NCI-H1105 treated with DMSO at 0.1 percent for 48 hours (cell line): ENCODE data around the gene KCNAB3.

Source experiments
- DNase-seq: peaks from one replicate; lab custom pipeline; 2025; lab: John Stamatoyannopoulos, UW

Gene KCNAB3

DNA sequence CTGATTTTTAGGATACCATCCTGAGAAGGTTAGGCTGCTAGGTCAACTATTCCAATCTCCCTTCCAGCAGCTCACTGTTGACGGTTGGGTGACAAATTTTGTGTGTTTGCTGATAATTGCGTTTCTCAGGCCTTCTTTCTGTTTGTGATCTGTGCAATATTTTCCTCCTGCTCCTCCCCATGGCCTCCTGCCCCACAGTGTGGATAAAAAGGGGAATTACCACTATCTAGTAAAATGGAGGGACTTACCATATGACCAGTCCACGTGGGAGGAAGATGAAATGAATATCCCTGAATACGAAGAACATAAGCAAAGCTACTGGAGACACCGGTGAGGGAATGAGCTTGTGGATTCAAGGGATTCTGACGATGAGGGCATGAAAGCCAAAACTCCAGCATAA is 31.9 kb downstream of the KCNAB3 start:
- DNase-seq: peak; percentile 39

DNA sequence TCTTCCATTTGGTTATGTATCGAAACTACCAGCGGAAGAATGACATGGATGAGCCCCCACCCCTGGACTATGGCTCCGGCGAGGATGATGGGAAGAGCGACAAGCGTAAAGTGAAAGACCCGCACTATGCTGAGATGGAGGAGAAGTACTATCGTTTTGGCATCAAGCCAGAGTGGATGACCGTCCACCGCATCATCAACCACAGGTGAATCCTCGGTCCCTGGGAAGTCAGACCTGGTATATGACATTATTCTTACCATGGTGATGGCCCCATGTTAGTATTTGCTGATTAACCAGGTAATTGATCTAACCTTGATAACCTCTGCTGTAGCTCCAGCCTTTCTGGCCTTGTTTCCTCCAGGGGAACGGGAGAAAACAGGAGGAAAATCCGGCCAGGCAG is 32.6 kb downstream of the KCNAB3 start:
- DNase-seq: no peak

DNA sequence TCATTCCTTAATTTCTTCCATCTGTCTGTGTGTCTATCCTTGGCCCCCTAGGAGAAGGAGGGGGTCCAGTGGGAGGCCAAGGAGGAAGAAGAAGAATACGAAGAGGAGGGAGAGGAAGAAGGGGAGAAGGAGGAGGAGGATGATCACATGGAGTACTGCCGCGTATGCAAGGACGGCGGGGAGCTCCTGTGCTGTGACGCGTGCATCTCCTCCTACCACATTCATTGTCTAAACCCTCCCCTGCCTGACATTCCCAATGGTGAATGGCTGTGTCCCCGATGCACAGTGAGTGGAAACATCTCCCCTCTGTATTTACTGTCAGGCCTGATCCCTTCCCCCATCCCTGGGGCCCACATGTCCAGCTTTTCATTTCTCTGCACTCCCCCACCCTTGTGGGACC is 34.8 kb downstream of the KCNAB3 start:
- no peak for DNase-seq

DNA sequence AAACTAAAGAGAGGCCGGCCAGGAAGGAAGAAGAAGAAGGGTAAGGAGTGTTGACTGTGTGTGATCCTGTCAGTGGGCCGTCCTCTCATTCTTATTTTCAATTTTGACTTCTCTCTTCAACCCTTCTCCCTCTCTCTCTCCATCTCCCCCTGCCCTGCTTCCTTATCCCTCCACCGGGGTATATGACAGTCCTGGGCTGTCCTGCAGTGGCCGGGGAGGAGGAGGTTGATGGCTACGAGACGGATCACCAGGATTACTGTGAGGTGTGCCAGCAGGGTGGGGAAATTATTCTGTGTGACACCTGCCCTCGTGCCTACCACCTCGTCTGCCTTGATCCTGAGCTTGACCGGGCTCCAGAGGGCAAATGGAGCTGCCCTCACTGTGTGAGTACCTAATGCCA is 35.4 kb downstream of the KCNAB3 start:
- no peak for DNase-seq

DNA sequence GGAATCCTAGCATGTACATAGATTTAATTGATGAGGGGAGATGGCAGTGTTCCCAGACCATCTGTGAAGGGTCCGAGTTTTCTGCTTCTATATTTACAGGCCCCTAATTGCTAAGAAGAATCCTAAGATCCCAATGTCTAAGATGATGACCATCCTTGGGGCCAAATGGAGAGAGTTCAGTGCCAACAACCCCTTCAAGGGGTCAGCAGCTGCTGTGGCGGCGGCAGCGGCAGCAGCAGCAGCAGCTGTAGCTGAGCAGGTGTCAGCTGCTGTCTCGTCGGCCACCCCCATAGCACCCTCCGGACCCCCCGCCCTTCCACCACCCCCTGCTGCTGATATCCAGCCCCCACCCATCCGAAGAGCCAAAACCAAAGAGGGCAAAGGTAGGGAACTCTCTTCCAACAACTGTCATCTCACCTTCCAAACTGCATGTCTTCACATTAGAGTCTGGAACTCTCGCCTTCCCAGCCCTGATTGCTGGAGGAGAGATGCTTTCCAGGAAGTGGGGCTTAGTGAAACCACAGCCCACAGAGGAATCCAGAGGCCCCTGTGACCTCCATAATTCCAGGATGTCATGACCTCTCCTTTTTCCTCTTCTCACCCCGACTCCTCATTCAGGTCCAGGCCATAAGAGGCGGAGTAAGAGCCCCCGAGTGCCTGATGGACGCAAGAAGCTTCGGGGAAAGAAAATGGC is 36.3 kb downstream of the KCNAB3 start:
- peak; percentile 77 for DNase-seq

DNA sequence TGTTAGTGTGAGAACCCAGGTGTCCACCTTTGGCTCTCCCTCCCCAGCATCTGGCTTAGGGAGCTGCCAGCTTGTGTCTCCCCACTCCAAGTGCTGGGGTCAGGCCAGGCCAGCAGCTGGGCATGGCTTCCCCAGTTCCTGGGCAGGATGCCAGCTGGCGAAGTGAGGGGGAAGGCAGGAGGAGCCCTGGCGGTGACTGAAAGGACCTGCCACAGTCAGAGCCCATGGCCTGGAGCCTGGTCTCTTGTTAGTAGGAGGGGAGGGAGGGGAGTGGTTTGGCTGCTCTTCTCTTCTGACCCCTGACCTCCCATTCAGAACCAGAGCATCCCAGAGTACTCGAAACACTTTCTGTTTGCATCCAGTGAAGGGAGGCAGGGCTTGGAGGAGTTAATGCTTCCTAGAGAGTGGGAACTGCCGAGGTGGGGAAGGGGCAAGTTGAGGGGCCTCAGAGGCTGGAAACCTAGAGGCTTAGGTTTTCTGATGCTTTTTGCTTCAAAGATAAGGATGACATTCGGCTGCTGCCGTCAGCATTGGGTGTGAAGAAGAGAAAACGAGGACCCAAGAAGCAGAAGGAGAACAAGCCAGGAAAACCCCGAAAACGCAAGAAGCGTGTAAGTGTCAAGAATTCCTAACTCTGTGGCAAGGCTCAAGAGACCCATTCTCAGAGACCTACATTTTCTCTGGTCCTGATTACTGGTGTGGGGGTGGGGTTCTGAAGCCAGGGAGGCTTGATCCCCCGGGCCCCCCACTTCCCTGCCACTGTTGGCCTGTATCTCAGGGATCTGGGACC is 40.3 kb downstream of the KCNAB3 start:
- peak; percentile 98 for DNase-seq

DNA sequence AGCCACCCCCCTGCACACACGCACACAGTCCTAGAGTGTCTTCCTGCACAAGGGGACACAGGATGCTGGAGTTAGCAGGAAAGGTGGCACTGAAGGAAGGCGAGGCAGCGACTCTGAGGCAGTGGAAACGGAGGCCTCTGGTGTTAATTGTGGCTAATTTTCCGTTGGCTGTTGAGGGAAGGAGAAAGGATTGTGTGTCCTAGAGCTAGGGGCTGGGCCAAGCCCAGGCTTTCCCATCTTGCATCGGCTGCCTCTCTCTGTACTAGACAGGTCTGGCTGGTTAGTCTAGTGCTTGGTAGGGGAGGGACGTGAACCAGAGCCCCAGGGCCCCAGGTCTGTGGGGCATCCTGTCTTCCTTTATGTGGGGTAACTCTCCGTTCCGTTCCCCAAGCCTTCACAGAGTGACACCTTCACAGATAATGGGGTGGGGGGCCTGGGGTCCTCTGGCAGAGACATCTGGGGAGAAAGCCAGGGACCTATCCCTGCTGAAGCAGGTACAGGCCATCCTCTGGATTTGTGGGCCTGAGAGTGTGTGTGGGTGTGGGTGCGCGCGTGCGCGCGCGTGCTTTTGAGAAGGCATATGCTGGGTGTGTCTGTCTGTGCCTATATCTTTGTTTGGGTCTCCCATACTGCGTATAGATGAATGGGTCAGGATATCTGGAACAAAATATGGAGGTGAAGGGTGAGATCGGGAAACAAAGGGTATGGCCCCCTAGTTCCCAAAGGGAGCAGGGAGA is 41.3 kb downstream of the KCNAB3 start, which contains the start of gene CHD3:
Gene CHD3, plus strand, starts transcription at position 606 of the 737 bp plus-strand sequence. CDS start 212 bp downstream, outside the sequence.
- DNase-seq: peak; percentile 74

DNA sequence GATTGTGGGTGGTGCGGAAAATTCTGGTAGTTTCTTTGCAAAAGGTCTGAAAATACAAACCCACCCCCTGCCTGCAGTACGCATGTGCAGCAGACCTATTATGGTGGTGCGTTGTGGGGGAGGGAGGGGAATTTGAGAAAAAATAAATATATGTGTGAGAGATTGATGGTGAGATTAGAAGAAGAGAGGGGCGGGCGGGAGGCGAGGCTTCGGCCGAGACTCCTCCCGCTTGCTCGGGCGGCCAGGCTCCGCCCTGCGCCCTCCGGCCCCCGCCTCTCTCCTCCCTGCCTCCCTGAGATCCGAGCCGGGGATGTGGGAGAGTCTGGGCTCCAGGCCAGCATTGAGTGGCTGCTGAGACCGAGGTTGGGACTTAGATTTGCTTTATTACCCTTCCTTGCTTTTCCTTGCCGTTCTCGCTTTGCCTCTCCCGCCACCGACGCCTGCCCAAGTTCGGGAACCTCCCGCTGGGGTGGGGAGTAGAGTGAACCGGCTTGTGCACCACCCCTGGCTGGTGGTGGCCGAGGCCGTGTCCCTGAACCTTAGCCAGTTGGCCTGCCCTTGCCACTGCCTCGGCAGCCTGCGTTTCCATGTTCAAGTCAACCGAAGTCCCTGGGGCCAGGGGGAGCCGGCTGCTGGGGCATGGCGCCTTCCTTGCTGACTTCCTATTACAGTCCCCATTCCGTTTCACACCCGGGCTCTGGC is 42.0 kb downstream of the KCNAB3 start:
- peak; percentile 99 for DNase-seq

DNA sequence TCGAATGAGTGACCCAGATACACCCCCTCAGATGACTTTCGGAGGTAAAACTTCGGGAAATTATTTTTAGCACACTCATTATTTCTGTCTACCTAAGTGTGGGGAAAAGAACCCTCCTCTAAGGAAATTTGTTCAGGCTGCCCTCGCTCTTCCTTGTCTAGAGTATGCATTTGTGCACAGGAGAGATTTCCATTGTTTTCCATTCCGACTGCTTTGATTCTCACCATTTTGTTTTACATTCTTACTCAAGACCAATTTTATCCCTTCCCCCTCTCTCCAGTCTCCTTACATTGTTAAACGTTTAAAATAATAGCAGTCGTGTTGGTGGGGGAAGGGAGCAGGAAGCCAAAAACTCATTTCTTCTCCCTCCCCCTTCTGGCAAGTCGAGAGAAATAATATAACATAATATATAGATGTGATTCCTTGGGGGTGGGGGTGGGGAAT is 42.6 kb downstream of the KCNAB3 start:
- no peak for DNase-seq

DNA sequence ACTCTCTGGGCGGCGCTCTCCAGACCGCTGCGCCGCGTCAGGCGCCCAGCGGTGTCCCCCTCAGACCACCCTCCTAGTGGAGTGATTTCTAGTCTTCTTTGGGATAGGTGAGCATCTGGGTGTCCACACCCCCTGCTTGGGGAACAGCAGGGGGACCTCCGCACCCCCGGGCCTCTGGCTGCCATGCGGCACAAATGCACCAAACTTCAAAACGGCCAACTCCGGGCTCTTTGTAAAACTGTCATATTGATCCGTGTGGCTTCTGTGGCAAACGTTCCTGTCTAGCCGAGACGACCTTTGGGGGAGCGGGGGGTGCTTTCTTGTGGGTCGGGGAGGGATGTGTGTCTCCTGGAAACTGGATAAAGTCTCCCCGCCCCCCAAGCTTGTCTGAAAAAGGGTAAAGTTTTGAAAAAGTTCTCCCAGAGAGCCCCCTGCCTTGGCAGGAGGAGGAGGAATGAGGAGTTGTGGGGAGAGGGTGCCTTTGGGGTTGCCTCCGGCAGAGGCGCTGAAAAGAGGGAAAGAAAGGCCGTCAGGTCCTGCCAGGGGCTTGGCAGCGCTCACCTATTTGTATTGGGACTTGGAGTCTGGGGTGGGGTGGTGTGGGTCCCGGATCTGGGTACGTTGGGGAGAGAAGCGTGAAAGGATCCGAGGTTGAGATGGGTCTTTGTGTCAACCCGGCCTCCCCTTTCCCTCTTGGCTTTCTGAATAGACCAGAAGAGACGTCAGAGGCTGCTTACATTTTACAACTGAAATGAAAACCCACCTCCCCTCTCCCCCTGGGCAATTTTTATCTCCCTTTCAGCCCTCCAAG is 43.2 kb downstream of the KCNAB3 start:
- peak; percentile 66 for DNase-seq

DNA sequence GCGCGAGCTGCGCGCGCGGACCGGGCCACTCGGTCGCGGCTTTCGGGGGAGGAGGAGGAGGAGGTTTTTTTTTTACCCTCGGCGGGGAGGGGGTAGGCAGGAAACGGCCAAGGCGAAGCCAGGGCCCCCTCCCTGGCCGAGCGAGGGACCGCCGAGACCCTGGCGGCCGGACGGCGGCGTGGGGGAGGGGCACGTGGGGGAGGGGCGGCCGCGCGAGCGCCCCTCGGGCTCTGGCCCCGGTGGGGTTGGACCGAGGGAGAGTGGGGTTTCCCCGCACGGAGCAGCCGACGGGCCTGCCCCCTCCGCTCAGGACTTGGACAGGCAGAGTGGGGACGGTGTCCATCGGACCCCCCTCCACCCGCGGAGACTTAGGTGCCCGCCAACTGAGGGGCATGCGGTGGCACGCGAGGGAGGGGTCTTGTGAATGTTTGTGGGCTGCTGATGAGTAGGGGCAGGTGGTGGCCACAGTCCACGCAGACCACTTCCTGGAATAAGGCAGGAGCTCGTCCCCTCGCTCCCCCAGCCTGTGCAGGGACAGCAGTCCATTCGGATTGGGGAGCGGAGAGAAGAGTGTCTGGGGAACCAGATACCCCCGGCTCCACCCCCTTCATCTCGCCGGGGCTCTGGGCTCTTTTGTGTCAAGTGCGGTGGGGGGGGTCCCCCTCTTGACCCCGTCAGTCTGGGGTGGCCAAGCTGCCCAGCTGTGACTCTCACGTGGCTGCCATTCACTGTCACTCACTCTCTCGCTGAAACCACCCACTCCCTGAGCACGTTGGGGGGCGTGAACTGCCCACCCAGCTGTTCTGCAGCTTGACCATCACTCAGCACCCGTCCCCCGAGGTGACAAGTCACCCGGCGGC is 44.1 kb downstream of the KCNAB3 start:
- peak; percentile 66 for DNase-seq

DNA sequence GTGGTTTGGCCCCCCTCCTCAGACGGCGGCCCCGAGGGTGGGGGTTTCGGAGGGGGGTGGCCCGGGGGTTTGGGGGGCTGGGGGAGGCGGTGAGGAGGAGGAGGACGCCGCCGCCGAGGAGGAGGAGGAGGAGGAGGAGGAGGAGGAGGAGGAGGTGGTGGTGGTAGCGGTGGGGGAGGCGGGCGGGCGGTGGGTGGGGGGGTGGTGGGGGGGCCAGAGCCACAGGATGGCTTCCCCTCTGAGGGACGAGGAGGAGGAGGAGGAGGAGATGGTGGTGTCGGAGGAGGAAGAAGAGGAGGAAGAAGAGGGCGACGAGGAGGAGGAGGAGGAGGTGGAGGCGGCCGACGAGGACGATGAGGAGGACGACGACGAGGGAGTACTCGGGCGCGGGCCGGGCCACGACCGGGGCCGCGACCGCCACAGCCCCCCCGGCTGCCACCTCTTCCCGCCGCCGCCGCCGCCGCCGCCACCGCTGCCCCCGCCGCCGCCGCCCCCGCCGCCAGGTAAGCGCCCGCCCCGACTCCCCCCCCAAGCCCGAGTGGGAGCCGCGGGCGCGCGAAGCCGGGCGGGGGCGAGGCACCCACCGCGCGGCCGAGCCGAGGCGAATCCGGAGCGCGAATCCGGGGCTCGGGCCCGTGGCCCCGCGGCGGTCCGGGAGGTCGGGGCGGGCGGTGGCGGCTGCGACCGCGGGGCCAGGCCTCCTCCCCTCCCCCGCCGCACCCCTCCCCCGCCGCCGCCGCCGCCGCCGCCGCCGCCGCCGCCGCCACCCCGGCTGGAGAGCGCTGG is 44.9 kb downstream of the KCNAB3 start:
- no peak for DNase-seq

DNA sequence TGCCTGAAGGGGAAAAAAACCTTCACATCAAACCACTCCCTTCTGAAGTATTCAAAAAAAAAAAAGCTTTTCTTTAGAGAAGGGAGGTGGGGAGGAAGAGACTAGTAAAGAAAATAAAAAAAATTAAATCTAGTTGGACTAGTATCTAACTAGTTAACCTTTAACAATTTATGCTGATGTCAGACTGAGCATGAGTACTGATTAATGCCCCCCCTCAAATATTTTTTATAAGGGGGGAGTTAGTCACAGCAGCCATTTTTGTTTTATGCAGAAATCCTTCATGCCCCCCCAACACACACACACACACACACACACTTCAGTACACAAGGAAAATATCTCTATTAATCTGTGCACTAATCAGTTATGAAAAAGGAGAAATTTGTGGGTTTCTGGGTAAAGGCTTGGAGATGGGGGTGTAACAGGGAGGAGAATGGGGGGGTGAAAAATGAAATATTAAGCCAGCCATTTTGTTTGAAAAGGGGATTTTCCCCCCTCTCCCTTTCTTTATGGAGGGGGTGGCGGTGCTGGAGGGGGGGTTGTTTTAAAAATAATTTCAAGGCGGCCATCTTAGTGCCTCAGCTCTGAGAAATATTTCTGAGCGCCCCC is 45.8 kb downstream of the KCNAB3 start:
- peak; percentile 33 for DNase-seq

DNA sequence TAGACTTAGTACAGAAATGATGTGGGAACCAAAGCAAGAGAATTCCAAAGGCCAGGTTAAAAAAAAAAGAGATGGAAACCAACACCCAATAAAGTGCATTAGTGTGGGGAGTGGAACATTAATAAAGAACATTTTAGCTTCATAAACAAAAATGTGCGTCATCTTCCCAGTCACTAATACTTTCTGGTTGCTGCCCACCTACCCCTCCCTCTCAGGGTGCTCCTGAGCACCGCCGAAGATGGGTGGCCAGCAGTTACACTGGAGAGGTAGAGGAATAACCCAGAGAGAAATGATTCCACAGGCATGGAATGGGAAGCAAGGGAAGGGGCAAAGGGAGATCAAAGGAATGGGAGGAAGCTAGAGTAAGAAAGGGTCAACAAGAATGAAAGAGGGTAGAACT is 47.0 kb downstream of the KCNAB3 start:
- no peak for DNase-seq

DNA sequence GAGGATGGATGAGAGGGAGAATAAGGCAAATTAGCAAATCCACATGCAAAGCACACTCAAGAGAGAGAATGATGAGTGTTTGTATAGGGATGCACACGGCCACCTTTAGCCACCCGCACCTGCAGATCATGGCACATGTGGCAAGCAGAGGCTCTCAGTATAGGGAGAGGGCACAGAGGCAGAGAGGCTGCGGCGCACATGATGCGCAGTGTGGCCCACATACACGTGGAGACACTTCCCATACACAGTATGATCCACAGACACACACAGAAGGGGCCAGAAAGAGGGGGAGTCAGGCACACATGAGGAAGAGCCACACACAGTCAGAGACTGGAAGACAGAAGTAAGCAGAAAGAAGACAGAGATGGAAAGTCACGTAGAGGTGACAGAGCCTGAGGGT is 47.6 kb downstream of the KCNAB3 start:
- DNase-seq: peak; percentile 88

DNA sequence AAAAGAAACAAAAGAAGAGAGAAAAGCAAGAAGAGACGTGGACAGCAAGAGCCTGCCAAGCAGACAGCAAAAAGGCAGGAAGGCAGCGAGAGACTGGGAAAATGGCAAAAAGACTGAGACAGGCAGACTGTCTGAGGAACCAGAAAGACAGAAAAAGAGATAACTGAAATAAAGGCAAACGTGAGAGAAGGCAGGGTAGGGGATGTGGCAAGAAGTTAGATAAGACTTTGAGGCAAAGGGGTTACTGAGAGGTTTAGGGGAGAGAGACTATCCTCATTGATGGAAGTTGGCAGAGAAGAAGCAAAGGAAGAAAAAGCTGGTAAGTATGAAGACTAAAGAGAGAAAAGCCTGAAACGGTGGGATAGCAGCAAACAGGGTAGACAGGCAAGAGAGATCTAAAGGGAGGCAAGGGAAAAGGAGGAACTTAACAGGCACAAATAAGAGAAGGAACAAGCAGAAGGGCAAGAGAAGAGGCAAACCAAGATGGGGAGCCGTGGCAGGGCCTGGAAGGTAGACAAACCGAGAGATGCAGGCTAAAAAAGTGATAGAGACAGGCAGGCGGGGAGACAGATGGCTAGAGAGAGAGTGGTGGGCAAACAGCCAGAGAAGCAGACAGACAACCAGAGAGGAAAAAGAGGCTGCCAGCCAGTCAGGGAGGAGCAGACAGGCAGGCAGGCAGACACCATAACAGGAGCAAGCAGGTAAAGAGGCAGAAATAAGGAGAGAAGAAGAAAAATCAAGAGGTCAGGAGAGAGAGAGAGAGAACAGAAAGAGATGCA is 48.2 kb downstream of the KCNAB3 start:
- peak; percentile 92 for DNase-seq

DNA sequence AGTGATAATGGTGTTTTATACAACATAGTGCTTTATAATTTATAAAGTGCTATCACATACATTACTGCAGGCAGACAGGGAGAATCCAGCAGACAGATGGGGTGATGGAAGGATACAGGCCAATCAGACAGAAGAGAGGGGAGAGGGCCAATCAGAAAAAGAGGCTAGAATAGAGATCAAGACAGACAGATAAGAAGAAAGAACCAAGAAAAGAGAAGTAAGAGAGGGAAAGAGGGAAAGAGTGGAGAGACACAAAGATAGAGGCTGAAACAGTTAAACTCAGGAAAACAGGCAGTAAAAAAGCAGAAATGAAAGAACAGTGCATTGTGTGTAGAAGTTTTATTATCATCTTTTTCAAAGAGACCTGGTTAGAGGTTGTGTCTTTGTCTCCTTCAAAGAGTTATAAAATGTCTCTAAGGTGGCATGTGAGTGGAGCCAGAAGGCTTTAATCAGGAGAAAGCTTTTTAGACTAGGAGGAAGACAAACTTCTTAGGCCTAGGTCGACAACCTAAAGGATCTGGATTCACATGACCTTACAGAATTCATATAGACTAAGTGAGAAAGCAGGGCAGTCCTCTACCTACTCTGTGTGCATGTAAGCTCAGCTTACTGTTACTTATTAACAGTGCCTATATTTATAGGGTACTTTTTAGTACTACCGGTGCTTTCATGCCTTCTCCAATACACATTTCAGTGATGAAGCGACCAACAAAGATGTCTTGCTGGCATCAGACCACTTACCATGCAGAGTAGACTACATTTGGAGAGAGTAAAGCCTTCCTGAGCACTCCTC is 49.4 kb downstream of the KCNAB3 start:
- no peak for DNase-seq
